GM12878 (cell line): Measurements from ENCODE around the gene TCP11. TPM values are rescaled to one million over a fixed set of nuclear protein-coding genes. Genes with fewer than 3 reads are reported as not detected.

Experiments
- ATAC-seq: fragments of 200-7000 bp; cut with Tn5 transposase; 3 replicates; pipeline ENCODE4 v1.9.1; 2020; ENCODE audit warnings: mild to moderate bottlenecking, moderate library complexity
- BruUV-seq: library from RNA; stranded (reverse); fragments of 400-500 nt; replicated peaks from 2 replicates; lab custom pipeline; 2021; lab: Mats Ljungman, UMichigan
- CTCF ChIA-PET: fragments of 300-600 bp; sonication (Branson Sonifier 250); formaldehyde crosslinking; extraction: SDS; loops from one replicate; lab custom pipeline; 2021; ENCODE audit warnings: inconsistent platforms; lab: Yijun Ruan, JAX
- POLR2A ChIA-PET: fragments of 350-600 bp; formaldehyde crosslinking; extraction: SDS; loops from one replicate; lab custom pipeline; 2021; ENCODE audit warnings: inconsistent platforms; lab: Charles Lee
- RAD21 ChIA-PET: fragments of 300-600 bp; sonication (Branson Sonifier 250); formaldehyde crosslinking; loops from one replicate; lab custom pipeline; 2023; ENCODE audit warnings: antibody characterized with exemption; ENCODE audit not compliant: unreplicated experiment; lab: Charles Lee
- SMC1A ChIA-PET: fragments of 300-600 bp; sonication (Branson Sonifier 250); formaldehyde crosslinking; loops from one replicate; lab custom pipeline; 2023; ENCODE audit not compliant: unreplicated experiment, uncharacterized antibody; lab: Charles Lee
- DNase-seq: peaks from one replicate; pipeline ENCODE4 v3.0.0-alpha.2; 2011; ENCODE audit warnings: low read depth, low spot score
- FAIRE-seq: peaks from 3 replicates; lab custom pipeline; 2011; peaks lifted over from hg19 to GRCh38; lab: Jason Lieb, UNC
- H2AFZ ChIP-seq: 2 replicates; pipeline ENCODE4 v1.6.0; 2011; ENCODE audit warnings: low read depth, low read length, control low read depth; ENCODE audit not compliant: control insufficient read depth
- H3K27ac ChIP-seq: 2 replicates; pipeline ENCODE4 v1.5.1; 2011; ENCODE audit warnings: control low read depth; ENCODE audit not compliant: control insufficient read depth, insufficient read depth
- H3K27me3 ChIP-seq, 2 experiments: replicated peaks in 1 of 2; 2 replicates each; pipeline versions ENCODE4 v1.6.0 to v1.6.1; 2011; ENCODE audit warnings: low read length in 1 of 2; ENCODE audit not compliant: control insufficient read depth in 2 of 2, insufficient read depth in 2 of 2
- H3K36me3 ChIP-seq, 2 experiments: 2 replicates each; pipeline ENCODE4 v1.5.1; 2011; ENCODE audit warnings: low read length in 1 of 2; ENCODE audit not compliant: control insufficient read depth in 2 of 2, insufficient read depth in 2 of 2
- H3K4me1 ChIP-seq: 2 replicates; pipeline ENCODE4 v1.6.1; 2011; ENCODE audit warnings: mild to moderate bottlenecking, low read length, moderate library complexity, mixed read lengths; ENCODE audit not compliant: control insufficient read depth, insufficient read depth
- H3K4me2 ChIP-seq: 2 replicates; pipeline ENCODE4 v1.6.0; 2011; ENCODE audit warnings: control low read depth; ENCODE audit not compliant: control insufficient read depth, insufficient read depth
- H3K4me3 ChIP-seq: fragments of 200-600 bp; sonication (generic); 2 replicates; pipeline ENCODE4 v1.5.1; 2016
- H3K79me2 ChIP-seq: 2 replicates; pipeline ENCODE4 v1.6.0; 2011; ENCODE audit warnings: low read length; ENCODE audit not compliant: control insufficient read depth, insufficient read depth
- H3K9ac ChIP-seq: 2 replicates; pipeline ENCODE4 v1.8.0; 2011; ENCODE audit warnings: low read length, control low read depth, mixed read lengths; ENCODE audit not compliant: control insufficient read depth, insufficient read depth
- H3K9me3 ChIP-seq: replicated peaks from 3 replicates; pipeline ENCODE4 v1.5.1; 2011; ENCODE audit warnings: mild to moderate bottlenecking, low read length; ENCODE audit not compliant: control insufficient read depth, insufficient read depth
- H4K20me1 ChIP-seq: 2 replicates; pipeline ENCODE4 v1.6.0; 2011; ENCODE audit not compliant: control insufficient read depth, insufficient read depth
- CBX5 ChIP-seq: sonication (generic); IDR thresholded peaks from 2 replicates; pipeline ENCODE4 v1.6.1; 2016; ENCODE audit warnings: low read depth, moderate library complexity, mild to moderate bottlenecking, inconsistent platforms
- CHD2 ChIP-seq: IDR thresholded peaks from 2 replicates; pipeline ENCODE4 v1.6.1; 2011; ENCODE audit warnings: low read depth, low read length, improper control_type of control experiment, borderline replicate concordance
- CREB1 ChIP-seq: IDR thresholded peaks from 2 replicates; pipeline ENCODE4 v1.6.1; 2012; ENCODE audit warnings: low read depth, mild to moderate bottlenecking, inconsistent platforms
- HCFC1 ChIP-seq: fragments of 150-350 bp; IDR thresholded peaks from 2 replicates; pipeline ENCODE4 v1.6.1; 2014; ENCODE audit warnings: low read length
- IRF4 ChIP-seq: IDR thresholded peaks from 2 replicates; pipeline ENCODE4 v1.6.1; 2011; ENCODE audit warnings: low read depth, low read length
- NBN ChIP-seq: fragments of 450-650 bp; IDR thresholded peaks from 2 replicates; pipeline ENCODE4 v1.6.1; 2016
- PAX8 ChIP-seq: fragments of 450-650 bp; IDR thresholded peaks from 2 replicates; pipeline ENCODE4 v1.6.1; 2017; ENCODE audit warnings: mild to moderate bottlenecking, moderate library complexity
- POU2F2 ChIP-seq: IDR thresholded peaks from 3 replicates; pipeline ENCODE4 v1.6.1; 2011; ENCODE audit warnings: low read depth, mild to moderate bottlenecking, low read length, borderline replicate concordance
- SREBF2 ChIP-seq: IDR thresholded peaks from 2 replicates; pipeline ENCODE4 v1.6.1; 2012; ENCODE audit warnings: mild to moderate bottlenecking, low read length
- SUPT20H ChIP-seq: IDR thresholded peaks from 2 replicates; pipeline ENCODE4 v1.6.1; 2011; ENCODE audit warnings: low read depth, mild to moderate bottlenecking, low read length, moderate library complexity, borderline replicate concordance; ENCODE audit not compliant: control insufficient read depth
- TARDBP ChIP-seq: IDR thresholded peaks from 2 replicates; pipeline ENCODE4 v1.6.1; 2016; ENCODE audit warnings: borderline replicate concordance
- TCF3 ChIP-seq: IDR thresholded peaks from 2 replicates; pipeline ENCODE4 v1.6.1; 2012; ENCODE audit warnings: low read depth, mild to moderate bottlenecking, low read length, borderline replicate concordance; ENCODE audit not compliant: insufficient read depth
- whole genome bisulfite sequencing: methylation state at CpG from one replicate; pipeline ENCODE4 v1.1.6; 2016; ENCODE audit warnings: low lambda C conversion rate; ENCODE audit not compliant: insufficient replicate concordance, insufficient coverage; ENCODE audit errors: missing lambda C conversion rate; 5-methylcytosine and 5-hydroxymethylcytosine counted together
- in situ Hi-C: fragments of 300-500 bp; cut with MboI; formaldehyde crosslinking; loops from 9 replicates; pipeline ENCODE4 v1.14.3; 2018; ENCODE audit warnings: mixed read lengths
- intact Hi-C: fragments of 100-400 bp; cut with micrococcal nuclease; formaldehyde crosslinking; loops from one replicate; pipeline ENCODE4 v1.14.2; 2022; ENCODE audit not compliant: unreplicated experiment
- polyA plus RNA-seq, 11 experiments: library from polyadenylated mRNA; depleted of rRNA in 4 of 11; unstranded in 6 of 11; stranded (reverse) in 5 of 11; fragments of >200 nt; fragmentation: Nextera tagmentation in 4 of 11; fragmentation: Illumina TruSeq in 1 of 11; extraction: Ambion mirVana in 4 of 11; extraction: Trizol in 1 of 11; gene quantifications; 1 replicate in 1 of 11; 2 replicates in 10 of 11; pipeline versions ENCODE4 v1.2.1 to v1.2.3, GENCODE V29; 2011 to 2016; ENCODE audit warnings: inconsistent platforms in 2 of 11, missing spikeins in 2 of 11, low read depth in 1 of 11
- total RNA-seq, 4 experiments: library from RNA; depleted of rRNA in 3 of 4; stranded (reverse); fragments of >200 nt in 3 of 4; fragmentation: Illumina TruSeq in 1 of 4; extraction: Trizol in 1 of 4; gene quantifications; 2 replicates each; pipeline versions ENCODE4 v1.2.1 to v1.2.3, GENCODE V29; 2013 to 2021
- TF ChIP-seq, protein P1 (sequence below): fragments of 450-650 bp; IDR thresholded peaks from 2 replicates; pipeline ENCODE4 v1.6.1; 2017; ENCODE audit warnings: mild to moderate bottlenecking, moderate library complexity
- TF ChIP-seq, protein P2 (sequence below): IDR thresholded peaks from 2 replicates; pipeline ENCODE4 v1.6.1; 2012; ENCODE audit warnings: low read length, inconsistent platforms

Gene TCP11
- total and polyA plus RNA-seq, 10 of the 15 experiments (the other 5 are each of a cell fraction or from before 2014, with no cell fraction given) = not detected

- Histone ChIP-seq H3K36me3 (no peaks in the 10 kb centered on the region; a peak in 1 of 4 replicates), H4K20me1 (no peaks in the 10 kb centered on the region), H3K27me3 (no peaks in the 10 kb centered on the region), H3K9ac (no peak overlapping the region), H3K4me3 (no peak overlapping the region), H3K9me3 (no peaks in the 10 kb centered on the region), H3K27ac (no peak overlapping the region), H3K4me1 (no peaks in the 10 kb centered on the region), H3K79me2 (no peaks in the 10 kb centered on the region), H2AFZ (no peak overlapping the region), H3K4me2 (no peak overlapping the region)
- in situ Hi-C loops (no loop called here), intact Hi-C loops (no loop called here)
- BruUV-seq = no TSS peak
- ChIA-PET RAD21 (no interaction called here), CTCF (interaction anchor here (1.0 kb wide), 1 partner anchor 116 kb away, joined by 3 read pairs; no protein-coding TSS in a partner anchor), POLR2A (no interaction called here), SMC1A (interaction anchor here (1.1 kb wide), 1 partner anchor 50 kb away, joined by 3 read pairs; no protein-coding TSS in a partner anchor)
- FAIRE-seq = no peak
- no peak for DNase-seq
- no peak for ATAC-seq
- no peak for TF ChIP-seq POU2F2
- TF ChIP-seq TARDBP = no peak
- no peak for TF ChIP-seq CREB1
- TF ChIP-seq SREBF2 = no peak
- TF ChIP-seq IRF4 = no peak
- TF ChIP-seq, protein P1, sequence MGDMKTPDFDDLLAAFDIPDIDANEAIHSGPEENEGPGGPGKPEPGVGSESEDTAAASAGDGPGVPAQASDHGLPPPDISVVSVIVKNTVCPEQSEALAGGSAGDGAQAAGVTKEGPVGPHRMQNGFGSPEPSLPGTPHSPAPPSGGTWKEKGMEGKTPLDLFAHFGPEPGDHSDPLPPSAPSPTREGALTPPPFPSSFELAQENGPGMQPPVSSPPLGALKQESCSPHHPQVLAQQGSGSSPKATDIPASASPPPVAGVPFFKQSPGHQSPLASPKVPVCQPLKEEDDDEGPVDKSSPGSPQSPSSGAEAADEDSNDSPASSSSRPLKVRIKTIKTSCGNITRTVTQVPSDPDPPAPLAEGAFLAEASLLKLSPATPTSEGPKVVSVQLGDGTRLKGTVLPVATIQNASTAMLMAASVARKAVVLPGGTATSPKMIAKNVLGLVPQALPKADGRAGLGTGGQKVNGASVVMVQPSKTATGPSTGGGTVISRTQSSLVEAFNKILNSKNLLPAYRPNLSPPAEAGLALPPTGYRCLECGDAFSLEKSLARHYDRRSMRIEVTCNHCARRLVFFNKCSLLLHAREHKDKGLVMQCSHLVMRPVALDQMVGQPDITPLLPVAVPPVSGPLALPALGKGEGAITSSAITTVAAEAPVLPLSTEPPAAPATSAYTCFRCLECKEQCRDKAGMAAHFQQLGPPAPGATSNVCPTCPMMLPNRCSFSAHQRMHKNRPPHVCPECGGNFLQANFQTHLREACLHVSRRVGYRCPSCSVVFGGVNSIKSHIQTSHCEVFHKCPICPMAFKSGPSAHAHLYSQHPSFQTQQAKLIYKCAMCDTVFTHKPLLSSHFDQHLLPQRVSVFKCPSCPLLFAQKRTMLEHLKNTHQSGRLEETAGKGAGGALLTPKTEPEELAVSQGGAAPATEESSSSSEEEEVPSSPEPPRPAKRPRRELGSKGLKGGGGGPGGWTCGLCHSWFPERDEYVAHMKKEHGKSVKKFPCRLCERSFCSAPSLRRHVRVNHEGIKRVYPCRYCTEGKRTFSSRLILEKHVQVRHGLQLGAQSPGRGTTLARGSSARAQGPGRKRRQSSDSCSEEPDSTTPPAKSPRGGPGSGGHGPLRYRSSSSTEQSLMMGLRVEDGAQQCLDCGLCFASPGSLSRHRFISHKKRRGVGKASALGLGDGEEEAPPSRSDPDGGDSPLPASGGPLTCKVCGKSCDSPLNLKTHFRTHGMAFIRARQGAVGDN = no peak
- TF ChIP-seq, protein P2, sequence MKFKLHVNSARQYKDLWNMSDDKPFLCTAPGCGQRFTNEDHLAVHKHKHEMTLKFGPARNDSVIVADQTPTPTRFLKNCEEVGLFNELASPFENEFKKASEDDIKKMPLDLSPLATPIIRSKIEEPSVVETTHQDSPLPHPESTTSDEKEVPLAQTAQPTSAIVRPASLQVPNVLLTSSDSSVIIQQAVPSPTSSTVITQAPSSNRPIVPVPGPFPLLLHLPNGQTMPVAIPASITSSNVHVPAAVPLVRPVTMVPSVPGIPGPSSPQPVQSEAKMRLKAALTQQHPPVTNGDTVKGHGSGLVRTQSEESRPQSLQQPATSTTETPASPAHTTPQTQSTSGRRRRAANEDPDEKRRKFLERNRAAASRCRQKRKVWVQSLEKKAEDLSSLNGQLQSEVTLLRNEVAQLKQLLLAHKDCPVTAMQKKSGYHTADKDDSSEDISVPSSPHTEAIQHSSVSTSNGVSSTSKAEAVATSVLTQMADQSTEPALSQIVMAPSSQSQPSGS = no peak
- TF ChIP-seq PAX8 = no peak
- no peak for TF ChIP-seq CHD2
- no peak for TF ChIP-seq NBN
- no peak for TF ChIP-seq SUPT20H
- no peak for TF ChIP-seq TCF3
- TF ChIP-seq HCFC1 = no peak
- TF ChIP-seq CBX5 = no peak
- 93% methylated on average over 15 of the region's 15 CpGs for WGBS
Measured at GRCh38 chr6:35089935-35090505, 51.1 kb downstream of the TCP11 start.
